PC-9 (cell line): ENCODE results near the gene SLC45A3. TPM values are rescaled to one million over a fixed set of nuclear protein-coding genes. Genes with fewer than 3 reads are reported as not detected.

Experiments used
- BruUV-seq: library from RNA; stranded (reverse); fragments of 400-500 nt; replicated peaks from 2 replicates; lab custom pipeline; 2021; lab: Mats Ljungman, UMichigan
- CTCF ChIA-PET: fragments of 300-600 bp; sonication (Branson Sonifier 250); formaldehyde crosslinking; loops from one replicate; lab custom pipeline; 2022; ENCODE audit warnings: antibody characterized with exemption; lab: Charles Lee
- POLR2A ChIA-PET: fragments of 300-600 bp; sonication (Branson Sonifier 250); formaldehyde crosslinking; loops from one replicate; lab custom pipeline; 2022; ENCODE audit warnings: antibody characterized with exemption; ENCODE audit not compliant: unreplicated experiment; lab: Charles Lee
- DNase-seq, 2 experiments: peaks; one replicate each; pipeline versions ENCODE4 v3.0.0 to v3.0.0-alpha.2; 2015 to 2022; ENCODE audit warnings: mixed read lengths in 1 of 2
- H2AFZ ChIP-seq: fragments of 200-600 bp; sonication (generic); 2 replicates; pipeline ENCODE4 v1.8.1; 2017; ENCODE audit warnings: antibody characterized with exemption
- H3F3A ChIP-seq: fragments of 200-600 bp; sonication (generic); 2 replicates; pipeline ENCODE4 v1.8.1; 2017; ENCODE audit warnings: antibody characterized with exemption, mild to moderate bottlenecking, low read depth; ENCODE audit not compliant: insufficient read depth
- H3K27ac ChIP-seq: fragments of 200-600 bp; sonication (generic); 2 replicates; pipeline ENCODE4 v1.6.1; 2016; ENCODE audit warnings: mixed run types
- H3K27me3 ChIP-seq: fragments of 200-600 bp; sonication (generic); 2 replicates; pipeline ENCODE4 v1.6.1; 2016; ENCODE audit warnings: low read depth, mixed run types; ENCODE audit not compliant: insufficient read depth
- H3K36me3 ChIP-seq: fragments of 200-600 bp; sonication (generic); 2 replicates; pipeline ENCODE4 v1.6.1; 2016; ENCODE audit warnings: low read depth, mixed run types
- H3K4me1 ChIP-seq: fragments of 200-600 bp; sonication (generic); replicated peaks from 2 replicates; pipeline ENCODE4 v1.6.1; 2016; ENCODE audit warnings: mixed run types; ENCODE audit not compliant: insufficient read depth
- H3K4me2 ChIP-seq: fragments of 200-600 bp; sonication (generic); 2 replicates; pipeline ENCODE4 v1.6.1; 2017; ENCODE audit warnings: mixed run types
- H3K4me3 ChIP-seq: fragments of 200-600 bp; sonication (generic); 2 replicates; pipeline ENCODE4 v1.6.1; 2016; ENCODE audit warnings: mixed run types
- H3K79me2 ChIP-seq: fragments of 200-600 bp; sonication (generic); 2 replicates; pipeline ENCODE4 v1.6.1; 2017; ENCODE audit warnings: low read depth, mixed run types
- H3K9me2 ChIP-seq: fragments of 200-600 bp; sonication (generic); 2 replicates; pipeline ENCODE4 v1.8.1; 2017; ENCODE audit warnings: mild to moderate bottlenecking; ENCODE audit not compliant: insufficient read depth
- H3K9me3 ChIP-seq: fragments of 200-600 bp; sonication (generic); 2 replicates; pipeline ENCODE4 v1.8.1; 2016; ENCODE audit warnings: low read depth; ENCODE audit not compliant: insufficient read depth
- H4K20me1 ChIP-seq: fragments of 200-600 bp; sonication (generic); 2 replicates; pipeline ENCODE4 v1.8.1; 2017; ENCODE audit not compliant: insufficient read depth
- CTCF ChIP-seq: fragments of 200-600 bp; sonication (generic); conservative IDR thresholded peaks from 2 replicates; pipeline ENCODE4 v1.6.1; 2017; ENCODE audit warnings: mixed run types, antibody characterized with exemption, mild to moderate bottlenecking, moderate library complexity
- EZH2 ChIP-seq: fragments of 200-600 bp; sonication (generic); IDR thresholded peaks from 2 replicates; pipeline ENCODE4 v1.8.0; 2017; ENCODE audit warnings: antibody characterized with exemption, low read depth
- intact Hi-C: fragments of 100-400 bp; cut with micrococcal nuclease; formaldehyde crosslinking; loops from one replicate; pipeline ENCODE4 v1.10.0; 2022; ENCODE audit not compliant: unreplicated experiment
- total RNA-seq: library from RNA; stranded (reverse); gene quantifications from 2 replicates; pipeline ENCODE4 v1.2.3, GENCODE V29; 2021

SLC45A3 gene
- total RNA-seq, 1 experiment from 2014 or later, result 19.9 TPM

GRCh38 chr1:205610036-205610435 is 70.3 kb downstream of the SLC45A3 start:
- Histone ChIP-seq H3K4me2 (no peak overlapping the region), H3K4me1 (no peaks in the 10 kb centered on the region), H3K36me3 (peaks cover 38% of the 10 kb centered on the region), H4K20me1 (peaks cover 3% of the 10 kb centered on the region; the same call in 1 of the 2 replicates), H3K9me2 (no peaks in the 10 kb centered on the region), H3K27ac (no peak overlapping the region), H3F3A (peaks cover 15% of the 10 kb centered on the region), H3K27me3 (no peaks in the 10 kb centered on the region), H2AFZ (no peak overlapping the region), H3K4me3 (no peak overlapping the region), H3K9me3 (no peaks in the 10 kb centered on the region), H3K79me2 (0 out of 2 replicates have a peak, but pooled peaks cover 5% of the 10 kb centered on the region)
- DNase-seq, result no peak
- TF ChIP-seq CTCF (no peak), EZH2 (no peak)
- BruUV-seq, result no TSS peak
- intact Hi-C loops, result no loop called here
- ChIA-PET CTCF (no interaction called here), POLR2A (no interaction called here)

Other genes starting within 250 kb of the SLC45A3 start
- gene BLACAT1, start 224.5 kb downstream of the SLC45A3 start, total RNA-seq, result 12.7 and 13.5 TPM in 2 replicates
- 35.3 and 36.2 TPM in 2 replicates for gene CDK18, start 175.8 kb downstream of the SLC45A3 start, total RNA-seq
- gene ELK4, start 48.5 kb downstream of the SLC45A3 start, total RNA-seq, result 40.3 and 48.1 TPM in 2 replicates
- gene NUCKS1, start 69.7 kb upstream of the SLC45A3 start, total RNA-seq, result 273 and 319 TPM in 2 replicates
- 10.4 and 11.1 TPM in 2 replicates for gene RAB29, start 95.0 kb upstream of the SLC45A3 start, total RNA-seq
- gene SLC41A1, start 132.7 kb upstream of the SLC45A3 start, total RNA-seq, result 26.5 and 34.5 TPM in 2 replicates
- not detected in 2 replicates for gene PM20D1, start 169.6 kb upstream of the SLC45A3 start, total RNA-seq